H1 (cell line): Measurements from ENCODE around the gene CABP5. TPM values are rescaled to one million over a fixed set of nuclear protein-coding genes. Genes with fewer than 3 reads are reported as not detected.

Experiments used
- CTCF ChIA-PET: fragments of 300-600 bp; sonication (Branson Sonifier 250); formaldehyde crosslinking; loops from one replicate; lab custom pipeline; 2021; ENCODE audit not compliant: partially characterized antibody; lab: Charles Lee
- POLR2A ChIA-PET: fragments of 300-600 bp; sonication (Branson Sonifier 250); formaldehyde crosslinking; loops from one replicate; lab custom pipeline; 2021; ENCODE audit warnings: inconsistent platforms; ENCODE audit not compliant: partially characterized antibody; lab: Charles Lee
- DNase-seq, 2 experiments: peaks; one replicate each; pipeline versions ENCODE4 v3.0.0 to v3.0.0-alpha.2; 2010 to 2022; ENCODE audit warnings: low spot score in 2 of 2, low read depth in 1 of 2, mixed read lengths in 1 of 2
- FAIRE-seq: peaks from 2 replicates; lab custom pipeline; 2011; peaks lifted over from hg19 to GRCh38; lab: Jason Lieb, UNC
- H2AFZ ChIP-seq: 2 replicates; pipeline ENCODE4 v1.8.1; 2012; ENCODE audit warnings: low read length, inconsistent platforms
- H2AK5ac ChIP-seq: 2 replicates; pipeline ENCODE4 v1.6.1; 2013; ENCODE audit warnings: low read depth, low read length
- H2BK120ac ChIP-seq: replicated peaks from 2 replicates; pipeline ENCODE3; 2013; ENCODE audit warnings: low read depth, low read length, inconsistent platforms
- H2BK12ac ChIP-seq: 2 replicates; pipeline ENCODE4 v1.6.1; 2013; ENCODE audit warnings: low read depth, low read length
- H2BK15ac ChIP-seq: 2 replicates; pipeline ENCODE4 v1.6.1; 2013; ENCODE audit warnings: low read length
- H2BK20ac ChIP-seq: 2 replicates; pipeline ENCODE4 v1.6.1; 2013; ENCODE audit warnings: low read length
- H2BK5ac ChIP-seq: 2 replicates; pipeline ENCODE4 v1.6.1; 2013; ENCODE audit warnings: low read depth, low read length
- H3K14ac ChIP-seq: 2 replicates; pipeline ENCODE4 v1.6.1; 2013; ENCODE audit warnings: inconsistent platforms; ENCODE audit not compliant: insufficient read length
- H3K18ac ChIP-seq: 2 replicates; pipeline ENCODE4 v1.6.1; 2013; ENCODE audit warnings: low read length; ENCODE audit errors: extremely low read depth
- H3K23ac ChIP-seq: 2 replicates; pipeline ENCODE4 v1.6.1; 2013; ENCODE audit warnings: inconsistent platforms; ENCODE audit not compliant: insufficient read length
- H3K23me2 ChIP-seq: 2 replicates; pipeline ENCODE4 v1.6.1; 2013; ENCODE audit warnings: low read depth, low read length
- H3K27ac ChIP-seq: 2 replicates; pipeline ENCODE4 v1.6.1; 2011; ENCODE audit warnings: low read depth, low read length, inconsistent platforms
- H3K27me3 ChIP-seq, 4 experiments: replicated peaks in 1 of 4; 1 replicate in 1 of 4; 2 replicates in 3 of 4; pipeline versions ENCODE4 v1.6.1 to v1.8.1; 2011 to 2013; ENCODE audit warnings: low read length in 3 of 4, mild to moderate bottlenecking in 3 of 4, inconsistent platforms in 2 of 4, mixed read lengths in 2 of 4, moderate library complexity in 1 of 4; ENCODE audit not compliant: control insufficient read depth in 3 of 4, insufficient read depth in 3 of 4; ENCODE audit errors: extremely low read depth in 1 of 4
- H3K36me3 ChIP-seq, 4 experiments: 2 replicates each; pipeline versions ENCODE4 v1.6.1 to v1.8.1; 2011 to 2013; ENCODE audit warnings: mild to moderate bottlenecking in 4 of 4, low read length in 3 of 4, moderate library complexity in 2 of 4, control low read depth in 1 of 4, inconsistent platforms in 1 of 4; ENCODE audit not compliant: insufficient read depth in 4 of 4, control insufficient read depth in 2 of 4
- H3K4ac ChIP-seq: replicated peaks from 2 replicates; pipeline ENCODE3; 2013; ENCODE audit warnings: low read length, low read depth, mixed read lengths, inconsistent platforms; ENCODE audit not compliant: insufficient read length
- H3K4me1 ChIP-seq, 4 experiments: replicated peaks in 1 of 4; 1 replicate in 1 of 4; 2 replicates in 3 of 4; pipeline versions ENCODE4 v1.6.1 to v1.8.1; 2011 to 2013; ENCODE audit warnings: low read length in 3 of 4, inconsistent platforms in 2 of 4, mixed read lengths in 1 of 4; ENCODE audit not compliant: insufficient read depth in 4 of 4, control insufficient read depth in 3 of 4
- H3K4me2 ChIP-seq, 2 experiments: 2 replicates each; pipeline versions ENCODE4 v1.6.1 to v1.8.1; 2011 to 2013; ENCODE audit warnings: low read depth in 2 of 2, low read length in 2 of 2, control low read depth in 1 of 2, inconsistent platforms in 1 of 2, mild to moderate bottlenecking in 1 of 2; ENCODE audit not compliant: insufficient read depth in 1 of 2
- H3K4me3 ChIP-seq, 4 experiments: fragments of 200-600, 300-600 bp in 1 of 4; sonication (generic), shearing (Covaris generic), sonication (Bioruptor Twin) in 1 of 4; 2 replicates each; pipeline versions ENCODE4 v1.5.1 to v1.8.1; 2011 to 2016; ENCODE audit warnings: low read length in 4 of 4, low read depth in 3 of 4, control low read depth in 2 of 4, inconsistent platforms in 2 of 4, mild to moderate bottlenecking in 2 of 4, mixed read lengths in 1 of 4, moderate library complexity in 1 of 4; ENCODE audit not compliant: insufficient read depth in 2 of 4; ENCODE audit errors: extremely low read depth in 1 of 4
- H3K56ac ChIP-seq: replicated peaks from 2 replicates; pipeline ENCODE3; 2013; ENCODE audit warnings: low read depth, mild to moderate bottlenecking, mixed read lengths, low read length, inconsistent platforms; ENCODE audit not compliant: insufficient read length
- H3K79me1 ChIP-seq: 2 replicates; pipeline ENCODE4 v1.6.1; 2013; ENCODE audit warnings: low read depth, low read length, control low read depth
- H3K79me2 ChIP-seq, 2 experiments: 2 replicates each; pipeline versions ENCODE4 v1.6.1 to v1.8.1; 2012 to 2013; ENCODE audit warnings: low read length in 2 of 2, mild to moderate bottlenecking in 2 of 2, inconsistent platforms in 1 of 2; ENCODE audit not compliant: insufficient read depth in 2 of 2, control insufficient read depth in 1 of 2
- H3K9ac ChIP-seq, 4 experiments: replicated peaks in 1 of 4; 1 replicate in 1 of 4; 2 replicates in 3 of 4; pipeline versions ENCODE4 v1.6.1 to v1.8.1; 2011 to 2013; ENCODE audit warnings: low read depth in 3 of 4, low read length in 3 of 4, control low read depth in 2 of 4, mild to moderate bottlenecking in 2 of 4, moderate library complexity in 2 of 4, inconsistent platforms in 1 of 4; ENCODE audit errors: extremely low read depth in 1 of 4
- H3K9me3 ChIP-seq, 2 experiments: 2 replicates each; pipeline versions ENCODE4 v1.6.1 to v1.8.1; 2012 to 2013; ENCODE audit warnings: mild to moderate bottlenecking in 2 of 2, moderate library complexity in 2 of 2, control low read depth in 1 of 2, inconsistent platforms in 1 of 2, low read depth in 1 of 2, low read length in 1 of 2, mixed read lengths in 1 of 2; ENCODE audit not compliant: insufficient read depth in 2 of 2
- H4K20me1 ChIP-seq, 2 experiments: replicated peaks in 1 of 2; 2 replicates each; pipeline versions ENCODE3 to v1.8.1; 2011 to 2013; ENCODE audit warnings: inconsistent platforms in 2 of 2, low read length in 2 of 2, mild to moderate bottlenecking in 1 of 2; ENCODE audit not compliant: insufficient read depth in 2 of 2, control insufficient read depth in 1 of 2
- H4K5ac ChIP-seq: 2 replicates; pipeline ENCODE4 v1.6.1; 2013; ENCODE audit warnings: low read length, low read depth, mixed read lengths, inconsistent platforms; ENCODE audit not compliant: insufficient read length
- H4K8ac ChIP-seq: 2 replicates; pipeline ENCODE4 v1.8.0; 2013; ENCODE audit warnings: mild to moderate bottlenecking, moderate library complexity, low read length, inconsistent platforms; ENCODE audit not compliant: insufficient read depth; ENCODE audit errors: extremely low read depth
- H4K91ac ChIP-seq: replicated peaks from 2 replicates; pipeline ENCODE3; 2013; ENCODE audit warnings: low read length, mixed read lengths, inconsistent platforms; ENCODE audit not compliant: insufficient read length
- CTCF ChIP-seq, 3 experiments: IDR thresholded peaks; 1 replicate in 2 of 3; 2 replicates in 1 of 3; pipeline versions ENCODE4 v1.5.1 to v1.6.1; 2011; ENCODE audit warnings: low read length in 3 of 3, mild to moderate bottlenecking in 3 of 3, inconsistent platforms in 2 of 3, low read depth in 1 of 3, moderate library complexity in 1 of 3; ENCODE audit not compliant: insufficient read depth in 1 of 3; ENCODE audit errors: control extremely low read depth in 1 of 3
- KDM1A ChIP-seq: fragments of 200-600, 300-600 bp; sonication (generic); IDR thresholded peaks from 2 replicates; pipeline ENCODE4 v1.7.1; 2016; ENCODE audit warnings: mild to moderate bottlenecking, low read length, borderline replicate concordance
- RAD21 ChIP-seq, 2 experiments: IDR thresholded peaks in 1 of 2; conservative IDR thresholded peaks in 1 of 2; 2 replicates each; pipeline ENCODE4 v1.6.1; 2011; ENCODE audit warnings: low read depth in 2 of 2, low read length in 2 of 2, improper control_type of control experiment in 1 of 2, inconsistent platforms in 1 of 2, mild to moderate bottlenecking in 1 of 2, moderate library complexity in 1 of 2
- WGBS, 2 experiments: shearing (Covaris generic) in 1 of 2; methylation state at CpG; one replicate each; pipeline versions ENCODE4 v1.1.6 to v1.1.7; 2013 to 2015; ENCODE audit warnings: low lambda C conversion rate in 2 of 2, mixed read lengths in 2 of 2, inconsistent platforms in 1 of 2, low coverage in 1 of 2, missing lambda C conversion rate in 1 of 2; ENCODE audit not compliant: insufficient replicate concordance in 2 of 2, insufficient coverage in 1 of 2, insufficient read length in 1 of 2; ENCODE audit errors: extremely low coverage in 1 of 2, missing lambda C conversion rate in 1 of 2; 5-methylcytosine and 5-hydroxymethylcytosine counted together
- polyA plus RNA-seq, 7 experiments: library from polyadenylated mRNA; depleted of rRNA in 3 of 7; stranded (reverse) in 5 of 7; unstranded in 2 of 7; fragments of >200 nt in 5 of 7; fragments of 200-250 nt in 2 of 7; gene quantifications; 1 replicate in 5 of 7; 2 replicates in 1 of 7; 4 replicates in 1 of 7; pipeline versions ENCODE4 v1.2.1 to v1.2.3, GENCODE V29; 2011 to 2013; ENCODE audit warnings: missing spikeins in 2 of 7, mixed read lengths in 2 of 7
- total RNA-seq: library from RNA; stranded (reverse); fragmentation: NEBNext Ultra II Directional; extraction: Animal tissue kit (Norgen Biotek cat#: 25700); gene quantifications from 2 replicates; pipeline ENCODE4 v1.2.1, GENCODE V29; 2021

The CABP5 gene
- total and polyA plus RNA-seq, 2 of the 8 experiments (the other 6 are each of a cell fraction or from before 2014, with no cell fraction given) = not detected

- no peak overlapping the region; the same call in 1 of the 2 replicates for H3K18ac ChIP-seq
These were observed 25.6 kb upstream of the CABP5 start for GRCh38 chr19:48069435-48069834.

More at GRCh38 chr19:48069435-48069834, 25.6 kb upstream of the CABP5 start:
- no peak overlapping the region for H2AK5ac ChIP-seq
- H2AFZ ChIP-seq = no peak overlapping the region
- no peak overlapping the region for H2BK15ac ChIP-seq
- no peak overlapping the region for H3K56ac ChIP-seq
- H3K4me2 ChIP-seq = no peak overlapping the region
- H4K8ac ChIP-seq = no peak overlapping the region
- 86% methylated on average over 2 of the region's 2 CpGs; no CpG with 5 or more reads in 1 of the 2 experiments for WGBS, 2 experiments
- no peak overlapping the region for H3K4ac ChIP-seq
- H3K9ac ChIP-seq = no peak overlapping the region
- no peaks in the 10 kb centered on the region for H3K79me1 ChIP-seq
- no peak overlapping the region for H4K91ac ChIP-seq
- H4K20me1 ChIP-seq = no peaks in the 10 kb centered on the region
- no peaks in the 10 kb centered on the region for H3K36me3 ChIP-seq
- no peak overlapping the region for H2BK20ac ChIP-seq
- H2BK5ac ChIP-seq = no peak overlapping the region
- TF ChIP-seq RAD21 (IDR thresholded peaks at IDR 0.05 in 1 of 2, conservative IDR thresholded peaks at IDR 0.05 in 1 of 2; ENCODE audit: low read depth in 2 of 2, low read length in 2 of 2) (peak; percentile 16 to 50; a peak in 3 of 4 replicates), CTCF (IDR thresholded peaks at IDR 0.05; ENCODE audit: control extremely low read depth in 1 of 3, insufficient read depth in 1 of 3, low read depth in 1 of 3, low read length in 3 of 3) (peak; percentile 25 to 55 (median 41); a peak in 3 of 4 replicates), KDM1A (no peak)
- no peak overlapping the region for H3K23ac ChIP-seq
- no peak overlapping the region for H2BK120ac ChIP-seq
- no peak overlapping the region for H4K5ac ChIP-seq
- H3K4me3 ChIP-seq = no peak overlapping the region
- 0 out of 7 replicates have a peak, but pooled peaks cover 0 to 2% (median 0%) of the 10 kb centered on the region in 4 experiments for H3K4me1 ChIP-seq
- H2BK12ac ChIP-seq = no peak overlapping the region
- H3K27me3 ChIP-seq = no peaks in the 10 kb centered on the region
- H3K79me2 ChIP-seq = no peaks in the 10 kb centered on the region
- DNase-seq (no peak), FAIRE-seq (peak; percentile 83)
- no peaks in the 10 kb centered on the region for H3K23me2 ChIP-seq
- ChIA-PET POLR2A (interaction anchor here (0.8 to 0.9 kb wide), 3 partner anchors 9 to 15 kb away, joined by 3 read pairs; no protein-coding TSS in a partner anchor), CTCF (interaction anchor here (0.5 to 1.9 kb wide), 17 partner anchors 10 to 278 kb away, joined by 3 to 17 read pairs (median 4); no protein-coding TSS in a partner anchor)
- no peaks in the 10 kb centered on the region for H3K9me3 ChIP-seq
- H3K27ac ChIP-seq = no peak overlapping the region
- H3K14ac ChIP-seq = no peak overlapping the region
